ENCODE results near the gene WNT5A. TPM values are rescaled to one million over a fixed set of nuclear protein-coding genes. Genes with fewer than 3 reads are reported as not detected.

WNT5A gene
- total RNA-seq, 2 experiments from 2014 or later: 0.06 TPM; not detected in 1

- DNase-seq (no peak), ATAC-seq (ENCODE audit: poor library complexity) (no peak)
- Histone ChIP-seq H3K27me3 (ENCODE audit: control insufficient read depth in 1 of 2, insufficient read depth in 2 of 2, low read length in 2 of 2) (no peaks in the 10 kb centered on the region), H3K36me3 (ENCODE audit: insufficient read depth, low read length) (no peaks in the 10 kb centered on the region), H3K4me3 (ENCODE audit: low read length) (no peak overlapping the region), H3K4me1 (ENCODE audit: insufficient read depth, low read length) (no peaks in the 10 kb centered on the region), H3K9me3 (ENCODE audit: control insufficient read depth in 1 of 2, insufficient read depth in 1 of 2, low read length in 2 of 2) (no peaks in the 10 kb centered on the region), H3K27ac (ENCODE audit: low read depth in 1 of 2, low read length in 2 of 2) (no peak overlapping the region)
- H3K9me3 Mint-ChIP-seq: no peaks in the 10 kb centered on the region
- CTCF ChIA-PET: no interaction called here
- no peak overlapping the region for H3K27ac Mint-ChIP-seq
- H3K4me1 Mint-ChIP-seq (ENCODE audit: low read depth): no peaks in the 10 kb centered on the region
- POLR2A ChIA-PET: no interaction called here
- no peak for TF ChIP-seq CTCF (IDR thresholded peaks at IDR 0.05)
- H3K4me3 Mint-ChIP-seq: no peak overlapping the region
- H3K27me3 Mint-ChIP-seq: no peaks in the 10 kb centered on the region
- intact Hi-C loops (cut with DNase I, micrococcal nuclease): loop anchor here in 1 of 2 experiments (5.0 kb wide), 1 partner anchor 885 kb away; no protein-coding TSS in a partner anchor
- no peaks in the 10 kb centered on the region for H3K36me3 Mint-ChIP-seq (ENCODE audit: low read depth)
Observed at GRCh38 chr3:55501905-55502304, 14.8 kb upstream of the WNT5A start.

GRCh38 chr3:55500555-55501330, 13.6 kb upstream of the WNT5A start:
- CTCF ChIA-PET: no interaction called here

GRCh38 chr3:55498520-55498919, 11.4 kb upstream of the WNT5A start:
- no peak for ATAC-seq (ENCODE audit: poor library complexity)
- no peaks in the 10 kb centered on the region for H3K9me3 ChIP-seq (ENCODE audit: control insufficient read depth in 1 of 2, insufficient read depth in 1 of 2, low read length in 2 of 2)
- H3K27ac ChIP-seq (ENCODE audit: low read depth in 1 of 2, low read length in 2 of 2): no peak overlapping the region
- Mint-ChIP-seq H3K27me3 (peaks cover 5% of the 10 kb centered on the region), H3K4me3 (no peak overlapping the region), H3K9me3 (no peaks in the 10 kb centered on the region), H3K4me1 (ENCODE audit: low read depth) (no peaks in the 10 kb centered on the region), H3K36me3 (ENCODE audit: low read depth) (no peaks in the 10 kb centered on the region), H3K27ac (no peak overlapping the region)
- ChIA-PET CTCF (no interaction called here), POLR2A (no interaction called here)
- H3K4me3 ChIP-seq (ENCODE audit: low read length): no peak overlapping the region
- no peaks in the 10 kb centered on the region for H3K36me3 ChIP-seq (ENCODE audit: insufficient read depth, low read length)
- intact Hi-C loops (cut with DNase I, micrococcal nuclease): no loop called here
- no peak for TF ChIP-seq CTCF (IDR thresholded peaks at IDR 0.05)
- H3K27me3 ChIP-seq (ENCODE audit: control insufficient read depth in 1 of 2, insufficient read depth in 2 of 2, low read length in 2 of 2): no peaks in the 10 kb centered on the region
- DNase-seq: no peak
- H3K4me1 ChIP-seq (ENCODE audit: insufficient read depth, low read length): no peaks in the 10 kb centered on the region

More at GRCh38 chr3:55500555-55501330, 13.6 kb upstream of the WNT5A start:
- H3K27ac Mint-ChIP-seq: no peak overlapping the region
- no peak for ATAC-seq (ENCODE audit: poor library complexity)
- no peaks in the 10 kb centered on the region for H3K27me3 Mint-ChIP-seq
- no peaks in the 10 kb centered on the region for H3K4me1 Mint-ChIP-seq (ENCODE audit: low read depth)
- DNase-seq: no peak
- no peaks in the 10 kb centered on the region for H3K9me3 ChIP-seq (ENCODE audit: control insufficient read depth in 1 of 2, insufficient read depth in 1 of 2, low read length in 2 of 2)
- no peaks in the 10 kb centered on the region for H3K36me3 ChIP-seq (ENCODE audit: insufficient read depth, low read length)
- H3K27me3 ChIP-seq (ENCODE audit: control insufficient read depth in 1 of 2, insufficient read depth in 2 of 2, low read length in 2 of 2): no peaks in the 10 kb centered on the region
- POLR2A ChIA-PET: no interaction called here
- no peak for TF ChIP-seq CTCF (IDR thresholded peaks at IDR 0.05)
- intact Hi-C loops (cut with DNase I, micrococcal nuclease): loop anchor here in 1 of 2 experiments (5.0 kb wide), 1 partner anchor 883 kb away; no protein-coding TSS in a partner anchor
- no peak overlapping the region for H3K4me3 ChIP-seq (ENCODE audit: low read length)
- H3K4me1 ChIP-seq (ENCODE audit: insufficient read depth, low read length): no peaks in the 10 kb centered on the region
- no peaks in the 10 kb centered on the region for H3K9me3 Mint-ChIP-seq
- H3K27ac ChIP-seq (ENCODE audit: low read depth in 1 of 2, low read length in 2 of 2): no peak overlapping the region
- H3K36me3 Mint-ChIP-seq (ENCODE audit: low read depth): no peaks in the 10 kb centered on the region
- H3K4me3 Mint-ChIP-seq: no peak overlapping the region

Data from CD4-positive, alpha-beta T cell (primary cell).